Endodermal cell (in vitro differentiated cells): Measurements from ENCODE around the gene HMGXB4. TPM values are rescaled to one million over a fixed set of nuclear protein-coding genes. Genes with fewer than 3 reads are reported as not detected.

Experiments
- DNase-seq: peaks from one replicate; pipeline ENCODE4 v3.0.0-alpha.2; 2017
- H3K27ac ChIP-seq: 2 replicates; pipeline ENCODE4 v1.5.1; 2013; ENCODE audit warnings: mild to moderate bottlenecking, low read depth, low read length, moderate library complexity
- H3K27me3 ChIP-seq: 2 replicates; pipeline ENCODE4 v1.6.1; 2013; ENCODE audit warnings: mild to moderate bottlenecking, low read length, moderate library complexity; ENCODE audit not compliant: insufficient read depth, control insufficient read depth, poor library complexity, severe bottlenecking
- H3K36me3 ChIP-seq: 2 replicates; pipeline ENCODE4 v1.7.0; 2013; ENCODE audit warnings: mild to moderate bottlenecking, low read length, moderate library complexity; ENCODE audit not compliant: control insufficient read depth, insufficient read depth
- H3K4me1 ChIP-seq: one replicate; pipeline ENCODE4 v1.7.0; 2013; ENCODE audit warnings: low read length; ENCODE audit not compliant: control insufficient read depth, insufficient read depth
- H3K4me3 ChIP-seq: 2 replicates; pipeline ENCODE4 v1.5.1; 2013; ENCODE audit warnings: mild to moderate bottlenecking, low read length, moderate library complexity
- H3K9ac ChIP-seq: 2 replicates; pipeline ENCODE4 v1.6.1; 2013; ENCODE audit warnings: mild to moderate bottlenecking, low read length, moderate library complexity; ENCODE audit not compliant: poor library complexity, severe bottlenecking; ENCODE audit errors: extremely low read depth
- H3K9me3 ChIP-seq: 2 replicates; pipeline ENCODE4 v1.6.1; 2013; ENCODE audit warnings: mild to moderate bottlenecking, low read length, moderate library complexity; ENCODE audit not compliant: control insufficient read depth
- H3K27ac Mint-ChIP-seq: 2 replicates; pipeline ENCODE4 v1.8.0; 2020; ENCODE audit warnings: mixed read lengths
- H3K27me3 Mint-ChIP-seq: 2 replicates; pipeline ENCODE4 v1.8.0; 2021; ENCODE audit warnings: mild to moderate bottlenecking, mixed read lengths; ENCODE audit not compliant: insufficient read depth
- H3K36me3 Mint-ChIP-seq: 2 replicates; pipeline ENCODE4 v1.8.0; 2020; ENCODE audit warnings: low read depth, mixed read lengths
- H3K4me1 Mint-ChIP-seq: 2 replicates; pipeline ENCODE4 v1.8.0; 2020; ENCODE audit warnings: mixed read lengths
- H3K4me3 Mint-ChIP-seq: 2 replicates; pipeline ENCODE4 v1.8.0; 2020; ENCODE audit warnings: mild to moderate bottlenecking, moderate library complexity, mixed read lengths
- H3K9me3 Mint-ChIP-seq: 2 replicates; pipeline ENCODE4 v1.8.0; 2020; ENCODE audit warnings: mild to moderate bottlenecking, mixed read lengths
- WGBS, 2 experiments: methylation state at CpG; one replicate each; pipeline versions ENCODE4 v1.1.5 to v1.1.7; 2013; ENCODE audit warnings: missing lambda C conversion rate in 2 of 2, mixed read lengths in 1 of 2; ENCODE audit not compliant: insufficient coverage in 1 of 2, insufficient read length in 1 of 2; 5-methylcytosine and 5-hydroxymethylcytosine counted together
- total RNA-seq, 2 donors: library from RNA; stranded (reverse); fragmentation: NEBNext Ultra II Directional in 1 of 2; extraction: Animal tissue kit (Norgen Biotek cat#: 25700) in 1 of 2; gene quantifications; 2 replicates in 1 of 2; 3 replicates in 1 of 2; pipeline ENCODE4 v1.2.1, GENCODE V29; 2021
- TF ChIP-seq, protein P1 (sequence below): fragments of 200-600 bp; sonication (generic); conservative IDR thresholded peaks from 2 replicates; pipeline ENCODE4 v1.5.0; 2021; ENCODE audit warnings: antibody characterized with exemption, mild to moderate bottlenecking

Gene HMGXB4
- total RNA-seq, 2 donors from 2014 or later: 36.2 to 58.9 TPM

GRCh38 chr22:35329114-35329847 is 72.0 kb downstream of the HMGXB4 start:
- Mint-ChIP-seq H3K27ac (no peak overlapping the region), H3K36me3 (peaks cover 31% of the 10 kb centered on the region), H3K9me3 (no peaks in the 10 kb centered on the region), H3K4me3 (no peak overlapping the region), H3K4me1 (peaks cover 5% of the 10 kb centered on the region), H3K27me3 (no peaks in the 10 kb centered on the region)
- no peak overlapping the region for H3K9ac ChIP-seq
- TF ChIP-seq, protein P1, sequence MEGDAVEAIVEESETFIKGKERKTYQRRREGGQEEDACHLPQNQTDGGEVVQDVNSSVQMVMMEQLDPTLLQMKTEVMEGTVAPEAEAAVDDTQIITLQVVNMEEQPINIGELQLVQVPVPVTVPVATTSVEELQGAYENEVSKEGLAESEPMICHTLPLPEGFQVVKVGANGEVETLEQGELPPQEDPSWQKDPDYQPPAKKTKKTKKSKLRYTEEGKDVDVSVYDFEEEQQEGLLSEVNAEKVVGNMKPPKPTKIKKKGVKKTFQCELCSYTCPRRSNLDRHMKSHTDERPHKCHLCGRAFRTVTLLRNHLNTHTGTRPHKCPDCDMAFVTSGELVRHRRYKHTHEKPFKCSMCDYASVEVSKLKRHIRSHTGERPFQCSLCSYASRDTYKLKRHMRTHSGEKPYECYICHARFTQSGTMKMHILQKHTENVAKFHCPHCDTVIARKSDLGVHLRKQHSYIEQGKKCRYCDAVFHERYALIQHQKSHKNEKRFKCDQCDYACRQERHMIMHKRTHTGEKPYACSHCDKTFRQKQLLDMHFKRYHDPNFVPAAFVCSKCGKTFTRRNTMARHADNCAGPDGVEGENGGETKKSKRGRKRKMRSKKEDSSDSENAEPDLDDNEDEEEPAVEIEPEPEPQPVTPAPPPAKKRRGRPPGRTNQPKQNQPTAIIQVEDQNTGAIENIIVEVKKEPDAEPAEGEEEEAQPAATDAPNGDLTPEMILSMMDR: no peak
- no peaks in the 10 kb centered on the region for H3K9me3 ChIP-seq
- WGBS, 2 experiments: 93 to 95% methylated on average over 8 to 12 of the region's 12 CpGs
- no peak overlapping the region for H3K27ac ChIP-seq
- H3K4me1 ChIP-seq: peaks cover 5% of the 10 kb centered on the region
- peaks cover 40% of the 10 kb centered on the region for H3K36me3 ChIP-seq
- no peak for DNase-seq
- no peaks in the 10 kb centered on the region for H3K27me3 ChIP-seq
- no peak overlapping the region for H3K4me3 ChIP-seq

GRCh38 chr22:35330258-35330861 is 73.1 kb downstream of the HMGXB4 start:
- no peaks in the 10 kb centered on the region for H3K9me3 Mint-ChIP-seq
- Histone ChIP-seq H3K9ac (no peak overlapping the region), H3K36me3 (peaks cover 32% of the 10 kb centered on the region), H3K9me3 (no peaks in the 10 kb centered on the region), H3K27me3 (no peaks in the 10 kb centered on the region), H3K27ac (no peak overlapping the region), H3K4me3 (no peak overlapping the region), H3K4me1 (peaks cover 5% of the 10 kb centered on the region)
- DNase-seq: no peak
- H3K27ac Mint-ChIP-seq: no peak overlapping the region
- H3K27me3 Mint-ChIP-seq: no peaks in the 10 kb centered on the region
- H3K4me3 Mint-ChIP-seq: no peak overlapping the region
- TF ChIP-seq, protein P1: no peak
- peaks cover 26% of the 10 kb centered on the region for H3K36me3 Mint-ChIP-seq
- WGBS, 2 experiments: 89 to 92% methylated on average over 14 to 16 of the region's 16 CpGs
- H3K4me1 Mint-ChIP-seq: peaks cover 5% of the 10 kb centered on the region

DNA sequence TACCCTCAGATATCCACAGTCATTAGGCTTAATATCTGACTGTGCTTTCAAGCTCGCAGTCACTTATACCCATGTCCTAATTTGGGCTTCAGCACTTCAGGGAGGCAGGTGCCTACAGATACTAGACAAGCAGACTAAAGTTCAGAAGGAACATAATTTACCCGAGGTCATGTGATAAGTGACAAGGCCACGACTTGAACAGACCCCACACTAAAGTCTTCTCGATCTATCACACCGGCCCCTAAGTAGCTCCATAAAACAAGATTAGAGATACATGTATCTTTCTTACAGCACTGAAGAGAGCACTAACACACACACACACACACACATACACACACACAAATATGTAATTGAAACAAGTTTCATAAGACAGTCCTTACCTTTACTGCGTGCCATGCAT is 75.0 kb downstream of the HMGXB4 start:
- WGBS, 2 experiments: 96 to 100% methylated on average over 6 of the region's 6 CpGs

More for the DNA sequence above, 75.0 kb downstream of the HMGXB4 start:
- no peaks in the 10 kb centered on the region for H3K27me3 Mint-ChIP-seq
- peaks cover 5% of the 10 kb centered on the region for H3K4me1 Mint-ChIP-seq
- no peak overlapping the region for H3K27ac ChIP-seq
- no peaks in the 10 kb centered on the region for H3K9me3 ChIP-seq
- no peak overlapping the region for H3K4me3 ChIP-seq
- no peaks in the 10 kb centered on the region for H3K9me3 Mint-ChIP-seq
- peaks cover 21% of the 10 kb centered on the region for H3K36me3 ChIP-seq
- DNase-seq: no peak
- no peak overlapping the region for H3K9ac ChIP-seq
- H3K4me1 ChIP-seq: peaks cover 5% of the 10 kb centered on the region
- H3K27me3 ChIP-seq: no peaks in the 10 kb centered on the region
- H3K27ac Mint-ChIP-seq: no peak overlapping the region
- TF ChIP-seq, protein P1: no peak
- H3K36me3 Mint-ChIP-seq: peaks cover 28% of the 10 kb centered on the region
- H3K4me3 Mint-ChIP-seq: no peak overlapping the region
